Caco-2 (cell line): ENCODE results near the gene VDR. TPM values are rescaled to one million over a fixed set of nuclear protein-coding genes. Genes with fewer than 3 reads are reported as not detected.

Experiments
- BruUV-seq: library from RNA; stranded (reverse); fragments of 400-500 nt; replicated peaks from 2 replicates; lab custom pipeline; 2021; lab: Mats Ljungman, UMichigan
- CTCF ChIA-PET: fragments of 300-600 bp; sonication (Branson Sonifier 250); formaldehyde crosslinking; loops from one replicate; lab custom pipeline; 2022; ENCODE audit warnings: antibody characterized with exemption; lab: Charles Lee
- POLR2A ChIA-PET: fragments of 300-600 bp; sonication (Branson Sonifier 250); formaldehyde crosslinking; loops from one replicate; lab custom pipeline; 2022; ENCODE audit warnings: antibody characterized with exemption; lab: Charles Lee
- DNase-seq, 2 experiments: peaks; one replicate each; pipeline versions ENCODE4 v3.0.0 to v3.0.0-alpha.2; 2020 to 2022
- H3K27me3 ChIP-seq: replicated peaks from 2 replicates; pipeline ENCODE4 v1.6.0; 2011; ENCODE audit warnings: low read length; ENCODE audit not compliant: control insufficient read depth, insufficient read depth
- H3K36me3 ChIP-seq: 2 replicates; pipeline ENCODE4 v1.5.1; 2011; ENCODE audit warnings: low read length; ENCODE audit not compliant: control insufficient read depth, insufficient read depth
- H3K4me1 ChIP-seq: fragments of 250-450 bp; sonication (Bioruptor Pico); 2 replicates; pipeline ENCODE4 v1.5.1; 2020; ENCODE audit warnings: mild to moderate bottlenecking
- H3K4me3 ChIP-seq: 2 replicates; pipeline ENCODE4 v1.5.1; 2011; ENCODE audit warnings: low read depth, mild to moderate bottlenecking, control low read depth, low read length
- H3K9me3 ChIP-seq: fragments of 250-450 bp; sonication (Bioruptor Pico); 2 replicates; pipeline ENCODE4 v1.5.1; 2020; ENCODE audit warnings: mild to moderate bottlenecking, moderate library complexity
- H3K27ac Mint-ChIP-seq: one replicate; pipeline ENCODE4 v1.8.0; 2022; ENCODE audit warnings: mixed read lengths; ENCODE audit not compliant: unreplicated experiment
- H3K27me3 Mint-ChIP-seq: one replicate; pipeline ENCODE4 v1.8.0; 2022; ENCODE audit warnings: mixed read lengths; ENCODE audit not compliant: insufficient read depth, unreplicated experiment
- H3K36me3 Mint-ChIP-seq: one replicate; pipeline ENCODE4 v1.8.0; 2022; ENCODE audit warnings: mild to moderate bottlenecking, mixed read lengths; ENCODE audit not compliant: insufficient read depth, unreplicated experiment
- H3K4me1 Mint-ChIP-seq: one replicate; pipeline ENCODE4 v1.8.0; 2022; ENCODE audit warnings: low read depth, mixed read lengths; ENCODE audit not compliant: unreplicated experiment
- H3K4me3 Mint-ChIP-seq: one replicate; pipeline ENCODE4 v1.8.0; 2022; ENCODE audit warnings: mild to moderate bottlenecking, moderate library complexity, mixed read lengths; ENCODE audit not compliant: unreplicated experiment
- H3K9me3 Mint-ChIP-seq: one replicate; pipeline ENCODE4 v1.8.0; 2022; ENCODE audit warnings: mixed read lengths; ENCODE audit not compliant: unreplicated experiment
- CTCF ChIP-seq, 2 experiments: fragments of 200-600 bp in 1 of 2; IDR thresholded peaks; 1 replicate in 1 of 2; 2 replicates in 1 of 2; pipeline versions ENCODE4 v1.5.1 to v1.8.0; 2011 to 2022; ENCODE audit warnings: antibody characterized with exemption in 1 of 2, control low read depth in 1 of 2, inconsistent platforms in 1 of 2, low read depth in 1 of 2, low read length in 1 of 2, mild to moderate bottlenecking in 1 of 2, moderate library complexity in 1 of 2; ENCODE audit not compliant: insufficient read depth in 1 of 2, severe bottlenecking in 1 of 2, unreplicated experiment in 1 of 2
- intact Hi-C: fragments of 100-400 bp; cut with micrococcal nuclease; formaldehyde crosslinking; loops from one replicate; pipeline ENCODE4 v1.10.0; 2022; ENCODE audit not compliant: unreplicated experiment
- total RNA-seq: library from RNA; stranded (reverse); gene quantifications from 2 replicates; pipeline ENCODE4 v1.2.3, GENCODE V29; 2022

VDR gene
- total RNA-seq, 1 experiment from 2014 or later: 15.4 TPM

- Mint-ChIP-seq H3K36me3 (peaks cover 5% of the 10 kb centered on the region), H3K27me3 (no peaks in the 10 kb centered on the region), H3K4me3 (no peak overlapping the region), H3K9me3 (no peaks in the 10 kb centered on the region), H3K4me1 (peaks cover 23% of the 10 kb centered on the region), H3K27ac (no peak overlapping the region)
- H3K4me3 ChIP-seq: no peak overlapping the region
- no peak for DNase-seq
- no peaks in the 10 kb centered on the region; the same call in 1 of the 2 replicates for H3K27me3 ChIP-seq
- 0 out of 2 replicates have a peak, but pooled peaks cover 1% of the 10 kb centered on the region for H3K36me3 ChIP-seq
- ChIA-PET POLR2A (interaction anchor here (1.0 to 1.1 kb wide), 2 partner anchors 50 to 61 kb away, joined by 3 read pairs; no protein-coding TSS in a partner anchor), CTCF (interaction anchor here (0.6 to 3.2 kb wide), 6 partner anchors 8 to 1000 kb away, joined by 3 to 59 read pairs (median 3); no protein-coding TSS in a partner anchor)
- intact Hi-C loops: no loop called here
- no peak for TF ChIP-seq CTCF (IDR thresholded peaks at IDR 0.05; ENCODE audit: insufficient read depth in 1 of 2, low read depth in 1 of 2, low read length in 1 of 2, severe bottlenecking in 1 of 2, unreplicated experiment in 1 of 2)
- H3K4me1 ChIP-seq: peaks cover 16% of the 10 kb centered on the region
- BruUV-seq: no TSS peak
- no peaks in the 10 kb centered on the region for H3K9me3 ChIP-seq
Observed at GRCh38 chr12:47899466-47899865, 5.3 kb downstream of the VDR start.

DNA sequence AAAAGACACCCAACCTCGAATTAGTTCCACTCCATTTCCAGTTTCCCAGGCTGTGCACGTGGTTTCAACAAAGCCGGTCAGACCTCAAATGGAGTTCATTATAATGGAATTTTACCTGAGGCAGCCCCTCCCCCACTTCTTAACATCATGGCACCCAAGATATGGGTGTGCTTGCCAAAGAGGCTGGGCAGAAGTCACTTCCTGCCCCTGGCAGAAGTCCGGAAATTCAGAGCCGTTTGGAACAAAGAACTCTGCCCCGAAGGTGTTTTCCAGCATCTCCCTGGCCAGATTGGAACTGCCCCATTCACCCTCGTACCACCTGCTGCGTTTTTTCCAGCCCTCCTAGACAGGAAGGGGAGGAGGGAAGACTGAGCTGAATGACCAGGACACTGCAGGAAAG lies 8.2 kb downstream of the VDR start:
- Mint-ChIP-seq H3K4me1 (peaks cover 10% of the 10 kb centered on the region), H3K27ac (no peak overlapping the region), H3K9me3 (no peaks in the 10 kb centered on the region), H3K4me3 (no peak overlapping the region), H3K27me3 (no peaks in the 10 kb centered on the region), H3K36me3 (no peaks in the 10 kb centered on the region)
- POLR2A ChIA-PET: no interaction called here
- Histone ChIP-seq H3K4me3 (no peak overlapping the region), H3K27me3 (no peaks in the 10 kb centered on the region), H3K36me3 (0 out of 2 replicates have a peak, but pooled peaks cover 1% of the 10 kb centered on the region), H3K9me3 (no peaks in the 10 kb centered on the region), H3K4me1 (peaks cover 10% of the 10 kb centered on the region)
- intact Hi-C loops: no loop called here
- no peak for DNase-seq
- no TSS peak for BruUV-seq
- TF ChIP-seq CTCF (IDR thresholded peaks at IDR 0.05; ENCODE audit: insufficient read depth in 1 of 2, low read depth in 1 of 2, low read length in 1 of 2, severe bottlenecking in 1 of 2, unreplicated experiment in 1 of 2): no peak
- CTCF ChIA-PET: interaction anchor here (1.5 to 2.0 kb wide), 2 partner anchors 8 to 53 kb away, joined by 4 to 5 read pairs; partner anchors contain the start of gene VDR

GRCh38 chr12:47896022-47896421 lies 8.8 kb downstream of the VDR start:
- H3K4me1 Mint-ChIP-seq: peaks cover 4% of the 10 kb centered on the region
- no peaks in the 10 kb centered on the region for H3K27me3 ChIP-seq
- intact Hi-C loops: no loop called here
- TF ChIP-seq CTCF (IDR thresholded peaks at IDR 0.05; ENCODE audit: insufficient read depth in 1 of 2, low read depth in 1 of 2, low read length in 1 of 2, severe bottlenecking in 1 of 2, unreplicated experiment in 1 of 2): no peak
- no peaks in the 10 kb centered on the region for H3K27me3 Mint-ChIP-seq
- CTCF ChIA-PET: interaction anchor here (1.5 to 2.0 kb wide), 2 partner anchors 9 to 54 kb away, joined by 4 to 5 read pairs; partner anchors contain the start of gene VDR
- H3K36me3 Mint-ChIP-seq: no peaks in the 10 kb centered on the region
- BruUV-seq: no TSS peak
- H3K4me3 Mint-ChIP-seq: no peak overlapping the region
- no peak overlapping the region for H3K4me3 ChIP-seq
- POLR2A ChIA-PET: no interaction called here
- DNase-seq: no peak
- H3K4me1 ChIP-seq: peaks cover 8% of the 10 kb centered on the region
- 0 out of 2 replicates have a peak, but pooled peaks cover 1% of the 10 kb centered on the region for H3K36me3 ChIP-seq
- H3K9me3 Mint-ChIP-seq: no peaks in the 10 kb centered on the region
- H3K27ac Mint-ChIP-seq: no peak overlapping the region
- H3K9me3 ChIP-seq: no peaks in the 10 kb centered on the region
